A172 (cell line): ENCODE measurements around the gene TOP3A. TPM values are rescaled to one million over a fixed set of nuclear protein-coding genes. Genes with fewer than 3 reads are reported as not detected.
A peak's percentile ranks its signal among the peaks of the same experiment; 100 is the strongest.
"Not testable (repeated sequence)": the region's sequence is repeated elsewhere in the genome, so short reads cannot be mapped to it uniquely, and the experiment has no call there.

ENCODE experiments used
- DNase-seq: peaks from one replicate; pipeline ENCODE4 v3.0.0-alpha.2; 2015; ENCODE audit warnings: low spot score
- total RNA-seq: library from RNA; depleted of rRNA; stranded (reverse); fragments of >200 nt; shearing (Covaris generic); gene quantifications from 2 replicates; pipeline ENCODE4 v1.2.3, GENCODE V29; 2014; rRNA removed

Gene TOP3A, protein sequence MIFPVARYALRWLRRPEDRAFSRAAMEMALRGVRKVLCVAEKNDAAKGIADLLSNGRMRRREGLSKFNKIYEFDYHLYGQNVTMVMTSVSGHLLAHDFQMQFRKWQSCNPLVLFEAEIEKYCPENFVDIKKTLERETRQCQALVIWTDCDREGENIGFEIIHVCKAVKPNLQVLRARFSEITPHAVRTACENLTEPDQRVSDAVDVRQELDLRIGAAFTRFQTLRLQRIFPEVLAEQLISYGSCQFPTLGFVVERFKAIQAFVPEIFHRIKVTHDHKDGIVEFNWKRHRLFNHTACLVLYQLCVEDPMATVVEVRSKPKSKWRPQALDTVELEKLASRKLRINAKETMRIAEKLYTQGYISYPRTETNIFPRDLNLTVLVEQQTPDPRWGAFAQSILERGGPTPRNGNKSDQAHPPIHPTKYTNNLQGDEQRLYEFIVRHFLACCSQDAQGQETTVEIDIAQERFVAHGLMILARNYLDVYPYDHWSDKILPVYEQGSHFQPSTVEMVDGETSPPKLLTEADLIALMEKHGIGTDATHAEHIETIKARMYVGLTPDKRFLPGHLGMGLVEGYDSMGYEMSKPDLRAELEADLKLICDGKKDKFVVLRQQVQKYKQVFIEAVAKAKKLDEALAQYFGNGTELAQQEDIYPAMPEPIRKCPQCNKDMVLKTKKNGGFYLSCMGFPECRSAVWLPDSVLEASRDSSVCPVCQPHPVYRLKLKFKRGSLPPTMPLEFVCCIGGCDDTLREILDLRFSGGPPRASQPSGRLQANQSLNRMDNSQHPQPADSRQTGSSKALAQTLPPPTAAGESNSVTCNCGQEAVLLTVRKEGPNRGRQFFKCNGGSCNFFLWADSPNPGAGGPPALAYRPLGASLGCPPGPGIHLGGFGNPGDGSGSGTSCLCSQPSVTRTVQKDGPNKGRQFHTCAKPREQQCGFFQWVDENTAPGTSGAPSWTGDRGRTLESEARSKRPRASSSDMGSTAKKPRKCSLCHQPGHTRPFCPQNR
- 39.2 and 52.7 TPM in 2 replicates for total RNA-seq

GRCh38 chr17:18314731-18315561 is at the start of gene TOP3A, which contains the start of gene SMCR8:
TOP3A (minus strand) TSS chr17:18314994; CDS start chr17:18314778, 216 bp downstream.
SMCR8 (plus strand) TSS chr17:18315293; CDS start chr17:18315790, 497 bp downstream.
- peak; percentile 98 for DNase-seq

DNA sequence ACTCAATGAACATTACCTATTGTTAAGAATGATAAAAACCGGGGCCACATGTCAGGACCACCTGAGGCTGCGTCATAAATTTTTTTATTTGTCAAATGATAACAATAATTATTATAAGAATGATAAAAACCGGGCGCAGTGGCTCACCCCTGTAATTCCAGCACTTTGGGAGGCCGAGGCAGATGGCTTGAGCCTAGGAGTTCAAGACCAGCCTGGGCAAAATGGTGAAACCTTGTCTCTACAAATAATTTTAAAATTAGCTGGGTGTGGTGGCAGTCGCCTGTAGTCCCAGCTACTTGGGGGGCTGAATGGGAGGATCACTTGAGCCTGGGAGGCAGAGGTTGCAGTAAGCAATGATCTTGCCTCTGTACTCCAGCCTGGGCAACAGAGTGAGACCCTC is 49.4 kb upstream of the TOP3A start:
- DNase-seq: no peak

- DNase-seq: peak; percentile 85
Observed at GRCh38 chr17:18363101-18364049, 48.6 kb upstream of the TOP3A start, which contains the start of gene SHMT1. SHMT1 (minus strand) TSS chr17:18363550; CDS start chr17:18355981, 7,569 bp downstream.

DNA sequence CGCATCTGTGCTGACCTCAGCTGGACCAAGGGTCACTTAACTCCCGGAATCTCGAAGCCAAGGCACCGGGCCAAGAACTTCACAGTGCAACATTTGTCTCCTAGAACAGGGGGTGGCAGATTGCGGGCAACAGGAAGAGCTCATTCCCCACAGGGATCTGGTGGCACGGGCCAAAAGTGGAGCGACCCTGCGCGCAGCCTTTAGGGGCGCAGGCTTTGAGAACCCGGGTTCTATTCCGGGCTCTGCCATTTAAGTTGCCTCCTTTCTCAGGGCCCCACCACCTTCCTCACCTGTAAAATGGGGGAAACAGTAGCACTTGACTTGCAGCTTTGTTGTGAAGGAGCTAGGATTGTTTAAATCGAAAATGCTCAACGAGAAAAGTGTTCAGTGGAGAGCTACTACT is 47.9 kb upstream of the TOP3A start:
- DNase-seq: peak; percentile 31

DNA sequence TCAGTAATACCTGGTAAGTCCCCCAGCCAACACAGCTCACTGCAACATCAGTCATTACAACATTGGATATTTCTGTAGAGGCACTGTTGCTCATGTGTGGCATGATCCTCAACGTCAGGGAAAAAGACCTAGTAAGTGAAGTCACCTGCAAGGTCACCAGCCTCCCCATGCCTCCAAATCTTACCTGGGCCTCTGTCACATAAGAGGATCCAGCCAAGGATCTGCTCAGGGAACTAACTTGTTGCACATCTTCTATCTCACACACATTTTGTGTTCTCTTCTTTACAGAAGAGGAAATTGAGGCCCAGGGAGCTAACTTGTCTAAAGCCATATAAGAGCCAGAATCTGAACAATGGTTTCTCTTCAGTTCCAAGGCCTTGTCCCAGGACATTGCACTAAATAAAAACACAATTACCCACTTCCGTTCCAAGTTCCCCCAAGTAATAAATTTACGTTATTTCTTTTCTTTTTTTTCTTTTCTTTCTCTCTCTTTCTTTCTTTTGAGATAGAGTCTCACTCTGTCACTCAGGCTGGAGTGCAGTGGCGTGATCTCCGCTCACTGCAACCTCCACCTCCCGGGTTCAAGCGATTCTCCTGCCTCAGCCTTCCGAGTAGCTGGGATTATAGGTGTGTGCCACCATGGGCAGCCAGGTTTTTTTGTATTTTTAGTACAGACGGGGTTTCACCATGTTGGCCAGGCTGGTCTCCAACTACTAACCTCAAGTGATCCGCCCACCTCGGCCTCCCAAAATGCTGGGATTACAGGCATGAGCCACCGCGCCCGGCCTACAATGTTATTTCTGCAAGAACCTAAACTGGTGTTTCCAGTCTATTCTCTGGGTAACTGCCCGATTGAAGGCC is 47.3 kb upstream of the TOP3A start:
- no peak for DNase-seq

- DNase-seq: no peak
Observed at GRCh38 chr17:18360518-18360917, 45.7 kb upstream of the TOP3A start.

- no peak for DNase-seq
Observed at GRCh38 chr17:18356624-18357023, 41.8 kb upstream of the TOP3A start.

DNA sequence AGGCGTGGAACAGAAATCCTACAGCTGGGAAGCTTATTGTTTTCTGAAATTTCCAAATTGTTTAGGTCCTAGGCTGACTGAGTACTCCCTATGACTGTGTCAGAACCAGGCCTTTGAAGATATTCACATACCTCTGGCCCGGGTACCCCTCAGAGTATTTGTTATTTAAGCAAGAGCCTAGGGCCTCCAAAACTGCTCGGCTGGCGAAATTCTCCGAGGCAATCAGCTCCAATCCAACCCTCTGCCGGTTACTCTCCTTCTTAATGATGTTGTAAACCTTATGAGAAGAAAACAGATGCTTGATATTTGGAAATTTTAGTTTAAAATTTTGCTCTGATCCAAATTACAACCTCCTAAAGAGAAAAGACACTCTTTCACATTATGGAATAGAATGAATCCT is 38.7 kb upstream of the TOP3A start:
- DNase-seq: no peak

GRCh38 chr17:18344021-18344420 is 29.2 kb upstream of the TOP3A start:
- no peak for DNase-seq

GRCh38 chr17:18339933-18340332 is 25.1 kb upstream of the TOP3A start:
- no peak for DNase-seq

GRCh38 chr17:18338158-18338557 is 23.4 kb upstream of the TOP3A start:
- not testable (repeated sequence) for DNase-seq

- DNase-seq: no peak
Observed at GRCh38 chr17:18332909-18333489, 18.2 kb upstream of the TOP3A start.

GRCh38 chr17:18331879-18332278 is 17.1 kb upstream of the TOP3A start:
- no peak for DNase-seq

DNA sequence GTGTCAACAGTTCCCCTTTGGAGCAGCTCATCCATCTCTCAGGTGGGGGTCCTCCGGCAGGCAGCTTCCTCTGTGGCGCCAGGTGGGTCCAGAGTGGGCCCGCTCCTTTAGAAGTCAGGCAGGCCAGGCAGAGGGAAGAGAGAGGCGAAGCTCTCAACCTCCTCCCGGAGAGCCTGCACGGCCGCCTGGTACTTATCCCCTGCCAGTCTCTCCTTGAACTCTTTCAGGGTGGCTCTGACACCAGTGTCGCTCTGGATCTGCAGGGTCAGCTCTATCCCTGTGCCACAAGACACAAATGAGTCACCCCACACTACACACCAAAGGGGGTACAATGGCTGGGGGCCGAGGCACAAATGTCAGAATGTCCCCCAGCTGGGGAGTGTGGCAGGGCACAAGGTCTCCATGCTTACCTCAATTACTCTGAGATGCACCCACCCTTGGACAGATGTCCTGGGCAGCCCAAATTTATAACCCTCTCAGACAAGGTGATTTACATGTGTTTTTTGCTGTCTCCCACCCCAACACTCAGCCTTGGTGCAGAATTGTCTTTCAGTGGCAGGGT is 13.9 kb upstream of the TOP3A start:
- DNase-seq: no peak

DNA sequence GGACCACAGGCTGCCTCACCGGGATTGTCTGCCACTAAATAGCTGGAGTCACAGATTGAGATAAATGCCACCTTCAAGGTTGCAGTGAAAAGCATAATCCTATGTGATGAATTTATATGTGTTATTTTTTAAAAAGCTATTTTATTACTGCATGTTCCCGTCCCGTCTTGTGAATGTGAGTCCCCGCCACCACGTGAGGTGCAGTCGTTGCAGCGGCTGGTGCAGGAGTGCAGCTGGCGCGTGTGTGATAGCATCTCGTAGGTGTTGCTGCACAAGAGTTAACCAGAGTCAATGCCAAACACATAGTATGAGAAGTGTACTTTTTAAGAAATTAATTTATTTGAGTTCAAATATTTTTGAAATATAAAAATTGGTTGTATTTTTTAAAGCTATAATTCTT is 12.8 kb upstream of the TOP3A start:
- DNase-seq: no peak

DNA sequence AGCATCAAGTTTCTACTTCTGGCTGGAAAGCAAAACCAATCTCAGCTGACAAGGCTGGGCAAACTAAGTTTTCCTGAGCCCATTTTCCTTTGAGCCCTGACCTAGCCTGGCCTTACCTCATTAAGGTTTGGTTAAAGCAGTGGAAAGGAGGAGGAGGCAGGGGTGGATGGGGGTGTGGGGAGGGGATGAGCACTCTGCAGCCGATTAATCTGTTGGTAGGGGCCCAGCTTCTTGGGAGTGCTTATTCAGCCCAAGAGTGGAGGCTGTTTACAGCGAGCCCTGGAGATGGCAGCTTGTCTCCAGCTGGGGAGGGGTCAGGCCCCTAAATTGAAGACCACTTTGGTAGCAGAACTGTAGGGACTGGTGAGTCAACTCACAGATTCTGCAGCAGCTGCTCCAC is 12.3 kb upstream of the TOP3A start:
- no peak for DNase-seq

GRCh38 chr17:18326572-18326971 is 11.8 kb upstream of the TOP3A start:
- DNase-seq: no peak

GRCh38 chr17:18326039-18326438 is 11.2 kb upstream of the TOP3A start:
- no peak for DNase-seq
